ENCODE data around the gene ULK4.

The ULK4 gene

GRCh38 chr3:41277790-41278465 lies 684.0 kb downstream of the ULK4 start:
- no peak overlapping the region for H3K4me3 ChIP-seq (replicated peaks; ENCODE audit: insufficient read depth, low read length)
- no peaks in the 10 kb centered on the region for H3K27me3 ChIP-seq (ENCODE audit: insufficient read depth, poor library complexity, severe bottlenecking)
- no peak overlapping the region for H3K27ac ChIP-seq (replicated peaks)
- TF ChIP-seq, protein P1, sequence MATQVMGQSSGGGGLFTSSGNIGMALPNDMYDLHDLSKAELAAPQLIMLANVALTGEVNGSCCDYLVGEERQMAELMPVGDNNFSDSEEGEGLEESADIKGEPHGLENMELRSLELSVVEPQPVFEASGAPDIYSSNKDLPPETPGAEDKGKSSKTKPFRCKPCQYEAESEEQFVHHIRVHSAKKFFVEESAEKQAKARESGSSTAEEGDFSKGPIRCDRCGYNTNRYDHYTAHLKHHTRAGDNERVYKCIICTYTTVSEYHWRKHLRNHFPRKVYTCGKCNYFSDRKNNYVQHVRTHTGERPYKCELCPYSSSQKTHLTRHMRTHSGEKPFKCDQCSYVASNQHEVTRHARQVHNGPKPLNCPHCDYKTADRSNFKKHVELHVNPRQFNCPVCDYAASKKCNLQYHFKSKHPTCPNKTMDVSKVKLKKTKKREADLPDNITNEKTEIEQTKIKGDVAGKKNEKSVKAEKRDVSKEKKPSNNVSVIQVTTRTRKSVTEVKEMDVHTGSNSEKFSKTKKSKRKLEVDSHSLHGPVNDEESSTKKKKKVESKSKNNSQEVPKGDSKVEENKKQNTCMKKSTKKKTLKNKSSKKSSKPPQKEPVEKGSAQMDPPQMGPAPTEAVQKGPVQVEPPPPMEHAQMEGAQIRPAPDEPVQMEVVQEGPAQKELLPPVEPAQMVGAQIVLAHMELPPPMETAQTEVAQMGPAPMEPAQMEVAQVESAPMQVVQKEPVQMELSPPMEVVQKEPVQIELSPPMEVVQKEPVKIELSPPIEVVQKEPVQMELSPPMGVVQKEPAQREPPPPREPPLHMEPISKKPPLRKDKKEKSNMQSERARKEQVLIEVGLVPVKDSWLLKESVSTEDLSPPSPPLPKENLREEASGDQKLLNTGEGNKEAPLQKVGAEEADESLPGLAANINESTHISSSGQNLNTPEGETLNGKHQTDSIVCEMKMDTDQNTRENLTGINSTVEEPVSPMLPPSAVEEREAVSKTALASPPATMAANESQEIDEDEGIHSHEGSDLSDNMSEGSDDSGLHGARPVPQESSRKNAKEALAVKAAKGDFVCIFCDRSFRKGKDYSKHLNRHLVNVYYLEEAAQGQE (IDR thresholded peaks at IDR 0.05; ENCODE audit: insufficient replicate concordance, low read depth): no peak
- TF ChIP-seq POLR2AphosphoS5 (IDR thresholded peaks at IDR 0.05; ENCODE audit: low read depth): no peak
- no peak for TF ChIP-seq CTCF (IDR thresholded peaks at IDR 0.05; ENCODE audit: insufficient read depth, low read length)
- TF ChIP-seq GABPA (IDR thresholded peaks at IDR 0.05; ENCODE audit: low read depth): no peak
- no peak for TF ChIP-seq SPI1 (IDR thresholded peaks at IDR 0.05; ENCODE audit: borderline replicate concordance, low read depth)
- no peak for DNase-seq (ENCODE audit: low read depth in 1 of 2, low spot score in 1 of 2)

DNA sequence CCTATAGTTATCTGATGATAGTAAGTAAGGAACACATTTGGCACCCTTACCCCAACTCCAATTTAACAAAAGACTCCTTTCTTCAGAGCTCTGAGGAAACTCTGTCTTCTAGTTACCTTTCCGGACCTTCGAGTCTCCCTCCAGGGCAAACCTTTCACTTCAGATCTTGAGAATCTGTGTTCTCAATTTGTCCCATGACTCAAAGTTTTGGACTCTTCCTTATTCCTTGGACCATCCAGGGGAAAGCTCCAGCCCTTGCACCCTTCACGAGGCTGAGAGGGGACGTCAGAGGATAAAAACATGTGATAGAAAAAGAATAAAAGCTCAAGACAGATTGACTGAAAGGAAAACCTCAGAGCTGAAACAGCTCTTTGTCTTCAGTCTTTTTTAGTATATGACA lies 685.7 kb downstream of the ULK4 start:
- no peaks in the 10 kb centered on the region for H3K27me3 ChIP-seq (ENCODE audit: insufficient read depth, poor library complexity, severe bottlenecking)
- TF ChIP-seq GABPA (IDR thresholded peaks at IDR 0.05; ENCODE audit: low read depth) (no peak), POLR2AphosphoS5 (IDR thresholded peaks at IDR 0.05; ENCODE audit: low read depth) (no peak), SPI1 (IDR thresholded peaks at IDR 0.05; ENCODE audit: borderline replicate concordance, low read depth) (no peak), CTCF (IDR thresholded peaks at IDR 0.05; ENCODE audit: insufficient read depth, low read length) (no peak)
- TF ChIP-seq, protein P1 (IDR thresholded peaks at IDR 0.05; ENCODE audit: insufficient replicate concordance, low read depth): no peak
- DNase-seq (ENCODE audit: low read depth in 1 of 2, low spot score in 1 of 2): no peak
- H3K4me3 ChIP-seq (replicated peaks; ENCODE audit: insufficient read depth, low read length): no peak overlapping the region
- no peak overlapping the region for H3K27ac ChIP-seq (replicated peaks)

DNA sequence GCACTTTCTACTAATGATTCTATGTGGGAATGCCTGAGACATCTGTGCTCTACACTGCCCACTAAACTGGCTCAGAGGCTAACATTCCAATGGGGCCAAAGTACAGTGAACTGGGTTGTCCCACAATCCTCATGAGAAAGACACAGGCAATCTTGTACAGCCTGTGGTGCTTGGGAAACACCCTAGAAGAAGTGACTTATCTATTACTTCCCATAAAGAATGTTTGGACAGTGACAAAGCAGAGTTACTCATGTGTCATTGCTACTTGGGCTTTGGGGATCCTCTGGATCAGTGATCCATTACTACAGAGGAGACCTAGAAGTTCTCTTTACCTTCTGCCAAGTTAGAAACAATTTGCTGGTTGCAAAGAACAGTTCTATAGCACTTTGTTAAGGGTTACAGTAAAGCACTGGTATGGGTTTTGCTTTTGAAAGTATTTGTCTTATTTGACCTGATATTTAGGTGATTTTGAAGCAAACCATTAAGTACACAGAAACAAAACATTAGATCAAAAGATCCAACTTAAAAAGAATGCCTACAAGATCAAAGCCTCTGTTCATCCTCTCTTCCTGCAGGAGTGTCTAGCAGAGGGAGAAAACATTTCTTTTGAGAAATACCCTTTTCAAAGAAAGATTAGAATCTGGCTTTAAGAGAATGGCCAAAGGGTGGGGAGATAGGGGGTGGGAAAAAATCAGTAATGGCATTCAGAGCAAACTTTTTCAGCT lies 686.8 kb downstream of the ULK4 start:
- no peak overlapping the region for H3K4me3 ChIP-seq (replicated peaks; ENCODE audit: insufficient read depth, low read length)
- no peaks in the 10 kb centered on the region for H3K27me3 ChIP-seq (ENCODE audit: insufficient read depth, poor library complexity, severe bottlenecking)
- no peak for DNase-seq (ENCODE audit: low read depth in 1 of 2, low spot score in 1 of 2)
- no peak for TF ChIP-seq POLR2AphosphoS5 (IDR thresholded peaks at IDR 0.05; ENCODE audit: low read depth)
- no peak for TF ChIP-seq GABPA (IDR thresholded peaks at IDR 0.05; ENCODE audit: low read depth)
- no peak for TF ChIP-seq SPI1 (IDR thresholded peaks at IDR 0.05; ENCODE audit: borderline replicate concordance, low read depth)
- TF ChIP-seq CTCF (IDR thresholded peaks at IDR 0.05; ENCODE audit: insufficient read depth, low read length): no peak
- TF ChIP-seq, protein P1 (IDR thresholded peaks at IDR 0.05; ENCODE audit: insufficient replicate concordance, low read depth): no peak
- H3K27ac ChIP-seq (replicated peaks): no peak overlapping the region
